ENCODE data around the gene LY6G5B.

The LY6G5B gene

GRCh38 chr6:31715022-31715958 is 45.5 kb downstream of the LY6G5B start, which contains the start of gene LY6G6D:
Gene LY6G6D (plus strand): TSS chr6:31715348. CDS start chr6:31715356, 8 bp downstream.
- no peak for DNase-seq (ENCODE audit: low read depth, low spot score)

- DNase-seq (ENCODE audit: low read depth, low spot score) = no peak
Measured at GRCh38 chr6:31717499-31718222, 47.9 kb downstream of the LY6G5B start.

- DNase-seq (ENCODE audit: low read depth, low spot score) = no peak
Measured at GRCh38 chr6:31718265-31718664, 48.5 kb downstream of the LY6G5B start.

- DNase-seq (ENCODE audit: low read depth, low spot score) = no peak
Measured at GRCh38 chr6:31719001-31719400, 49.2 kb downstream of the LY6G5B start.

- DNase-seq (ENCODE audit: low read depth, low spot score) = no peak
Measured at GRCh38 chr6:31720196-31720770, 50.5 kb downstream of the LY6G5B start.

GRCh38 chr6:31721351-31722020 is 51.7 kb downstream of the LY6G5B start, which contains the start of gene LY6G6C:
Gene LY6G6C (minus strand): TSS chr6:31721746. CDS start chr6:31721679, 67 bp downstream.
- no peak for DNase-seq (ENCODE audit: low read depth, low spot score)

GRCh38 chr6:31722173-31722572 is 52.4 kb downstream of the LY6G5B start:
- DNase-seq (ENCODE audit: low read depth, low spot score) = no peak

All from astrocyte of the hippocampus (primary cell).